Measurements from ENCODE around the gene TDRD9.

The TDRD9 gene

GRCh38 chr14:104044016-104044415 lies 115.8 kb downstream of the TDRD9 start:
- TF ChIP-seq POLR2A (IDR thresholded peaks at IDR 0.05; ENCODE audit: low read length) = no peak
- no peak for TF ChIP-seq GATA1 (IDR thresholded peaks at IDR 0.05; ENCODE audit: low read depth, low read length)
- no peak for DNase-seq

DNA sequence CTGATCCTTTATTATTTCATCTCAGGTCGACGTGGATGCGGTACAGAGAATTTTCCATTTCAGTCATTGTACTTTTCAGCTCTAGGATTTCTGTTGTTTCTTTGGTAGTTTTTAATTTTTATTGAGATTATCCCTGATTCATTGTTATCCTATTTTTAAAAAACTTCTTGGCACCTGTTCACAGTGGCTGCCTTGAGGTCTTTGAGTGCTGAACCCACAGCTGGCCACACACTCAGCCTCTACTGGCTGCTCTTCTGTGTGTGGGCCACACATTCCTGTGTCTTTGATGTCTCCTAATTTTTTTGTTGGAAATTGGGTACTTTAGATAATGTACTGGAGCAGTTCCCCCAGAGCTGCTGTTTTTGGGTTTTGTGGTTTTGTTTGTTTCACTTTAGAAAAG lies 119.5 kb downstream of the TDRD9 start:
- no peak for DNase-seq
- no peak for TF ChIP-seq POLR2A (IDR thresholded peaks at IDR 0.05; ENCODE audit: low read length)
- TF ChIP-seq GATA1 (IDR thresholded peaks at IDR 0.05; ENCODE audit: low read depth, low read length) = no peak

DNA sequence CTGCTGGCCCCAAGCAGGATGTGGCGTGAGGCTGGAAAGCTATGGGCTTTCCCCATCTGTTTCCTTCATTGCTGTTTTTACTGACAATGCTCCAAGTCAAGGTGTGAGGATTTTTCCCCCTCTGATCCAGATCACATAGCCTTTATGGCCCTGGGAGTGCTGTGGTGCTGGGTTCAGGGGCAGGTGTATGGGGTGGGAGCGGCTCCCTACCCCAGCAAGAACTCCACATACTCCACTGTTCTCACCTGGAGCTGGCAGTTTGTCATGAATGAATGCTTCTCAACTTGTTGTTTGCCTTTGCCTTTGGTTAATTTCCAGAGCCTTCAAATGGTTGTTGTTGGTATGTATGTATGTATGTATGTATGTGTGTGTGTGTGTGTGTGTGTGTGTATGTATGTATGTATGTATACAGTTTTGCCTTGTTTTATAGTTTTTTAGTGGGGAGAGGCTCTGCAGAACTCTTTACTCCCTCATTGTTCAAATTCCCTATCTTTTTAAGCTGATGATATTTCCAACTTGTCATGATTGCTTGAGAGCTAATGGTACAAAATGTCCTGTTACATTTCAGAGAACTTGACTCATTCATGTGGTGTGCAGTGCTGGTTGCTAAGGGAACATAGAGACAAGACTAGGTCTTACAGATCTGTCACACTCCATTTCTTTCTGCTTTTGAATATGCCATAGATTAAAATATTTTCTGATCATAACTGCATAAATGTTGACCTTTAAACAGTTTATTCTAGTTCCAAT lies 120.7 kb downstream of the TDRD9 start:
- no peak for DNase-seq
- no peak for TF ChIP-seq GATA1 (IDR thresholded peaks at IDR 0.05; ENCODE audit: low read depth, low read length)
- TF ChIP-seq POLR2A (IDR thresholded peaks at IDR 0.05; ENCODE audit: low read length) = no peak

GRCh38 chr14:104049576-104050240 lies 121.5 kb downstream of the TDRD9 start:
- DNase-seq = no peak
- TF ChIP-seq POLR2A (IDR thresholded peaks at IDR 0.05; ENCODE audit: low read length) = no peak
- TF ChIP-seq GATA1 (IDR thresholded peaks at IDR 0.05; ENCODE audit: low read depth, low read length) = no peak

DNA sequence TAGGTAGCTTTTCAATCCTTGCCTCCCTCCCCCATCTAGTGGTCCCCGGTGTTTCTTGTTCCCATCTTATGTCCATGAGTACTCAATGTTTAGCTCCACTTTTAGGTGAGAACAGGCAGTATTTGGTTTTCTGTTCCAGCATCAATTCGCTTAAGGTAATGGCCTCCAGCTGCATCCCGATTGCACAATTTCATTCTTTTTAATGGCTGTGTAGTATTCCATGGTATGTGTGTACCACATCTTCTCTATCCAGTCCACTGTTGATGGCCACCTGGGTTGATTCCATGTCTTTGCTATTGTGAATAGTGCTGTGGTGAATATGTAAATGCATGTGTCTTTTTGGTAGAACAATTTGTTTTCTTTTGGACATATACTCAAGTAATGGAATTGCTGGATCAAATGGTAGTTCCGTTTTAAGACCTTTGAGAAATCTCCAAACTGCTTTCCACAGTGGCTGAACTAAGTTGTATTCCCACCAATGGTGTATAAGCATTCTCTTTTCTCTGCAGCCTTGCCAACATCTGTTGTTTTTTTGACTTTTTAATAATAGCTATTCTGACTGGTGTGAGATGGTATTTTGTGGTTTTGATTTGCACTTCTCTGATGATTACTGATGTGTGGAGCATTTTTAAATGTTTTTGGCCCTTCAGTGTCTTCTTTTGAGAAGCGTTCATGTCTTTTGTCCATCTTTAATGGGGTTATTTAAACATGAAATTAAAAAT lies 123.0 kb downstream of the TDRD9 start:
- DNase-seq = no peak
- TF ChIP-seq GATA1 (IDR thresholded peaks at IDR 0.05; ENCODE audit: low read depth, low read length) = no peak
- TF ChIP-seq POLR2A (IDR thresholded peaks at IDR 0.05; ENCODE audit: low read length) = no peak

- no peak for DNase-seq
- TF ChIP-seq POLR2A (IDR thresholded peaks at IDR 0.05; ENCODE audit: low read length) (no peak), GATA1 (IDR thresholded peaks at IDR 0.05; ENCODE audit: low read depth, low read length) (no peak)
Measured at GRCh38 chr14:104054222-104054905, 126.1 kb downstream of the TDRD9 start.

DNA sequence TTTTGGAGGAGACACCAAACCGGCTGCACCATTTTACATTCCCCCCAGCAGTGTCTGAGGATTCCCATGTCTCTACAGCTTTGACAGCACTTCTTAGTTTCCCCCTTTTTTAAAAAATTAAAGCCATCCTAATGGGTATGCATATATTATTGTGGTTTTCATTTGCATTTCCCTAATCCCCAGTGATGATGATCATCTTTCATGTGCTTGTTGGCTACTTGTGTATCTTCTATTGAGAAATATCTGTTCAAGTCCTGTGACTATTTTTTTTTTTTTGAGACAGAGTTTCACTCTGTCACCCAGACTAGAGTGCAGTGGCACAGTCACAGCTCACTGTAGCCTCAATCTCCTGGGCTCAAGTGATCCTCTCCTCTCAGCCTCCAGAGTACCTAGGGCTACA lies 134.0 kb downstream of the TDRD9 start:
- DNase-seq = no peak
- no peak for TF ChIP-seq POLR2A (IDR thresholded peaks at IDR 0.05; ENCODE audit: low read length)
- no peak for TF ChIP-seq GATA1 (IDR thresholded peaks at IDR 0.05; ENCODE audit: low read depth, low read length)

GRCh38 chr14:104064003-104064402 lies 135.7 kb downstream of the TDRD9 start:
- DNase-seq = no peak

DNA sequence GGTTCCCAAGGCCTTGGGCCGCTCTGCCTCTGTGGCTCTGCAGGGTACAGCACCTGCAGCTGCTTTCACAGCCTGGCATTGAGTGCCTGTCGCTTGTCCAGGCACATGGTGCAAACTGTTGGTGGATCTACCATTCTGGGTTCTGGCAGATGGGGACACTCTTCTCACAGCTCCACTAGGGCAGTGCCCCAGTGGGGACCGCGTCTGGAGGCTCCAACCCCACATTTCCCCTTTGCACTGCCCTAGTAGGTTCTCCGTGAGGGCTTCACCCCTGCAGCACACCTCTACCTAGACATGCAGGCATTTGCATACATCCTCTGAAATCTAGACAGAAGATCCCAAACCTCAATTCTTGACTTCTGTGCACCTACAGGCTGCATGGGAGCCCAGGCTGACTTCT lies 138.0 kb downstream of the TDRD9 start:
- DNase-seq = no peak

More at GRCh38 chr14:104064003-104064402, 135.7 kb downstream of the TDRD9 start:
- TF ChIP-seq POLR2A (IDR thresholded peaks at IDR 0.05; ENCODE audit: low read length) = no peak
- no peak for TF ChIP-seq GATA1 (IDR thresholded peaks at IDR 0.05; ENCODE audit: low read depth, low read length)

GRCh38 chr14:104066719-104067295 lies 138.6 kb downstream of the TDRD9 start:
- TF ChIP-seq POLR2A (IDR thresholded peaks at IDR 0.05; ENCODE audit: low read length) = no peak
- DNase-seq = no peak

More for the DNA sequence above, 138.0 kb downstream of the TDRD9 start:
- TF ChIP-seq POLR2A (IDR thresholded peaks at IDR 0.05; ENCODE audit: low read length) (no peak), GATA1 (IDR thresholded peaks at IDR 0.05; ENCODE audit: low read depth, low read length) (no peak)

DNA sequence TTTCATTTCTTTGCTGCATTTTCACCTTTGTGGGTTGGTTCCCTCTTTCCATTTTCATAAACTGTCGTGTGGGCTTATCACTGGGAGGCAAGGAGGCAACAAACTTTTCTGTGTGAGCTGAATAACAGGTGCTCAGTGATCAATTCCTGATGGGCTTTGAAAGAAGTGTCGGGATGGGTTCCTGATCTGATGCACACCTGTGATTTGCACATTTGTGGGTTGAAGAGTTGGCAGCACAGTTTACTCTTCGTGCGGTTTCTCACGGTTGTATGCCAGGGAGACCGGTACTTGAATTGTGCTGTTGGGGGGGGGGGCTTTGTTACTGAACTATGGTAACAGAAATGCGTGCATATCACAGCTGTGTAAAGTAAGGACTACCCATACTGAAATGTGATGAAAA lies 141.3 kb downstream of the TDRD9 start:
- TF ChIP-seq GATA1 (IDR thresholded peaks at IDR 0.05; ENCODE audit: low read depth, low read length) (no peak), POLR2A (IDR thresholded peaks at IDR 0.05; ENCODE audit: low read length) (no peak)
- no peak for DNase-seq

GRCh38 chr14:104072586-104072985 lies 144.3 kb downstream of the TDRD9 start:
- DNase-seq = no peak
- TF ChIP-seq GATA1 (IDR thresholded peaks at IDR 0.05; ENCODE audit: low read depth, low read length) (no peak), POLR2A (IDR thresholded peaks at IDR 0.05; ENCODE audit: low read length) (no peak)

GRCh38 chr14:104073764-104074163 lies 145.5 kb downstream of the TDRD9 start:
- no peak for TF ChIP-seq POLR2A (IDR thresholded peaks at IDR 0.05; ENCODE audit: low read length)
- TF ChIP-seq GATA1 (IDR thresholded peaks at IDR 0.05; ENCODE audit: low read depth, low read length) = no peak
- no peak for DNase-seq

Data from erythroblast (primary cell).